Loucy (cell line): ENCODE results near the gene SPPL2C.

Experiments
- EZH2phosphoT487 ChIP-seq: fragments of 200-600 bp; IDR thresholded peaks from 2 replicates; pipeline ENCODE4 v1.6.1; 2018; ENCODE audit warnings: antibody characterized with exemption, mild to moderate bottlenecking, moderate library complexity, borderline replicate concordance
- TF ChIP-seq, protein P1 (sequence below): fragments of 200-600 bp; sonication (generic); conservative IDR thresholded peaks from 2 replicates; pipeline ENCODE4 v1.5.1; 2014; ENCODE audit warnings: mild to moderate bottlenecking, antibody characterized with exemption, low read length

DNA sequence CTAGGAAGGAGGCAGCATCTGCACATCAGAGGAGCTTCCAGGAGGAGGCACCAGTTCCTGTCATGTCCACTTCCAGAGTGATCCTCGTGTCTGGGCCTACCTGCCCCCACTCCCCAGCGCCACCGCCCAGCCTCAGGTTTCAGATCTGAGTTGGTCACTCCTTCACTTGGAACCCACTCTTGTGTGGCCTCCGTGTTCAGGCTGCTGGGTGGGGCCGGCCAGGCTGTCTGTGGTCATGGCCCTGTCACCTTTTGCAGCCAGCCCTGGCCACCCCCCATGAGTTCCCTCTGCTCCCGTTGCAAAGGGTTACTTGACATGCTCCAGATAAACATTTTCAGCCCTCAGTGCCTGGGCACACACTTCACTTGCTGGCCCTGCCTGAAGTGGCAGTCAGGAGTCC, 26.6 kb upstream of the SPPL2C start:
- TF ChIP-seq, protein P1, sequence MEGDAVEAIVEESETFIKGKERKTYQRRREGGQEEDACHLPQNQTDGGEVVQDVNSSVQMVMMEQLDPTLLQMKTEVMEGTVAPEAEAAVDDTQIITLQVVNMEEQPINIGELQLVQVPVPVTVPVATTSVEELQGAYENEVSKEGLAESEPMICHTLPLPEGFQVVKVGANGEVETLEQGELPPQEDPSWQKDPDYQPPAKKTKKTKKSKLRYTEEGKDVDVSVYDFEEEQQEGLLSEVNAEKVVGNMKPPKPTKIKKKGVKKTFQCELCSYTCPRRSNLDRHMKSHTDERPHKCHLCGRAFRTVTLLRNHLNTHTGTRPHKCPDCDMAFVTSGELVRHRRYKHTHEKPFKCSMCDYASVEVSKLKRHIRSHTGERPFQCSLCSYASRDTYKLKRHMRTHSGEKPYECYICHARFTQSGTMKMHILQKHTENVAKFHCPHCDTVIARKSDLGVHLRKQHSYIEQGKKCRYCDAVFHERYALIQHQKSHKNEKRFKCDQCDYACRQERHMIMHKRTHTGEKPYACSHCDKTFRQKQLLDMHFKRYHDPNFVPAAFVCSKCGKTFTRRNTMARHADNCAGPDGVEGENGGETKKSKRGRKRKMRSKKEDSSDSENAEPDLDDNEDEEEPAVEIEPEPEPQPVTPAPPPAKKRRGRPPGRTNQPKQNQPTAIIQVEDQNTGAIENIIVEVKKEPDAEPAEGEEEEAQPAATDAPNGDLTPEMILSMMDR, result no peak
- no peak for TF ChIP-seq EZH2phosphoT487
